Stimulated activated CD4-positive, alpha-beta T cell treated with anti-CD3 and anti-CD28 coated beads, TNF-alpha, amount 100 ng/mL, for 4 hours (primary cell): ENCODE data around the gene FBP2.
A peak's percentile ranks its signal among the peaks of the same experiment; 100 is the strongest.
"Not testable (repeated sequence)": the region's sequence is repeated elsewhere in the genome, so short reads cannot be mapped to it uniquely, and the experiment has no call there.

Experiments
- DNase-seq, 3 experiments: peaks; one replicate each; pipeline ENCODE4 v3.0.0-alpha.2; 2020; ENCODE audit warnings: low read depth in 3 of 3

The FBP2 gene

GRCh38 chr9:94606646-94607422 is 13.2 kb upstream of the FBP2 start:
- DNase-seq: no peak

- DNase-seq: peak; percentile 25 to 40 (median 39)
These were observed 9.9 kb upstream of the FBP2 start for GRCh38 chr9:94603259-94604160.

DNA sequence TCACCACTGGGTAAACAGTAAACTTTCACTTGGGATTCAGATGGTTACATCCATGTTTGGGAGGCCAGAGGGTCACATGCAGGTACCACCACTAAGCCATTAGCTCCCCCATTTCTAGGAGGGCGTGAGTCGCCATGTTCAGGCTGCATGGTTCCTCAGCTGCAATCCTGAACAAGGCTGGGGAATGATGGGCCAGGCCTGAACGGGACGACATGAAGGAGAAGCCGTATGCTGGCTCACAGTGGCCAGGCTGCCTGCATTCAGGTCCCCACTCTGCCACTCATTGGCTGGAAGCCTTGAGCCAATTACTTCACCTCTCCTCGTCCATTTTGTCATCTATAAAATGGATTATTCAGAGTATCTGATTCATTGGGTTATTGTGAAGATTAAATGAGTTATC is 9.0 kb upstream of the FBP2 start:
- no peak for DNase-seq

DNA sequence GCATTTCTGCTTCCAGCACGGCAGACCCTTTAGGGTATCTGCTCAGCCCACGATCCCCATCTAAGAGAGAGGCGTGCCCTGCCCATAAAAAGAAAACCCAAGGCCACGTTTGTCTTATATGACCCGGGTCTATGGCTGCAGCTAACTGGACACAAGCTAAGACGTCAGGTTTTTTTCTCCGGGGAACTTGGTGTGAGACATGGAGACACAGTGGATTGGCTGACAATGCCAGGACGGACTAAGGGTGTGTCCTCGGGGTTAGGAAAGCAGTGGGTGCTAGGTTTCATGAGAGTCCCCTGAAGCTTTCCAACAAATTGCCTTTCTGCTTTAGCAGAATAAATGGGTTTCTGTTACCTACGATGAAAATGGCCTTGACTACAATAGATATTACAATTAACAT is 7.1 kb upstream of the FBP2 start:
- no peak for DNase-seq

GRCh38 chr9:94600258-94600657 is 6.6 kb upstream of the FBP2 start:
- no peak for DNase-seq

GRCh38 chr9:94599102-94599501 is 5.5 kb upstream of the FBP2 start:
- DNase-seq: no peak

GRCh38 chr9:94592683-94593082 is 941 bp downstream of the FBP2 start:
- DNase-seq: not testable (repeated sequence)

GRCh38 chr9:94591876-94592275 is 1.7 kb downstream of the FBP2 start:
- no peak for DNase-seq

GRCh38 chr9:94591046-94591545 is 2.5 kb downstream of the FBP2 start:
- not testable (repeated sequence) for DNase-seq

DNA sequence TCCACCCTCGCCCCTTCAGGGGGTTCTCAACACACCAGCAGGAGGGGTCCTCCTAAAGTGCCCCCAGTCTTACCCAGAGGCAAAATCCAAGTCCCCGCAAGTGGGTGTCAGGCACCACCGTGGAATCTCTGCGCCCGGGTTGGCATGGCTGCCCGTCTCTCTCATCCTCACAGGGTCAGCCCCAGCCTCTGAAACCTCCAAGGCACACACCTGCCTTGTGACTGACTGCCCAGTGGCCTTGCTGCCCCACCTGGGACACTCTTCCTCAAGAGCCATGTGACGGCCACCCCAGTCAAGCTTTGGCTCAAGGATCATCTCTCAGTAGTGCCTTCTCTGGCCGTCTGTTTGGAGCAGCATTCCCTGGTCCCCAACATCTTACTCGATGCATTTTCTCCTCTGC is 4.9 kb downstream of the FBP2 start:
- DNase-seq: no peak

DNA sequence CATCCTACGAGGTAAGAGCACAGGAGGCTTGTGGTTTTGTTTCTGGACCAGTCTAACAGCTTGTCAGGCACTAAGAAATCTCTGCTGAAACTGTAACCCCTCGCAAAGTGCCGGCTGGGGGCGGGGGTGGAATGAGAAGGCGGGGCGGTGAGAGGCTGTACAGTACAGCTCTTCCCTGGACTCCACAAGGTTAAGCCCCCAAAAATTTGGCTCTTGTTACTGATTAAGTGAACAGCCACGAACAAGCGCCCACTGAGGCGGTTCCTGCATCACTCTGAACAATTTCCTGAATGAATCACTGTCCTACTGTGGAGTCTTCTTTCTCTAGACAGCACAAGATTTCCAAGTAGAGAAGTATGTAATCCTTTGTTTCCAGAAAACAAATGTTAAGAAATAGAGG is 6.8 kb downstream of the FBP2 start:
- no peak for DNase-seq

DNA sequence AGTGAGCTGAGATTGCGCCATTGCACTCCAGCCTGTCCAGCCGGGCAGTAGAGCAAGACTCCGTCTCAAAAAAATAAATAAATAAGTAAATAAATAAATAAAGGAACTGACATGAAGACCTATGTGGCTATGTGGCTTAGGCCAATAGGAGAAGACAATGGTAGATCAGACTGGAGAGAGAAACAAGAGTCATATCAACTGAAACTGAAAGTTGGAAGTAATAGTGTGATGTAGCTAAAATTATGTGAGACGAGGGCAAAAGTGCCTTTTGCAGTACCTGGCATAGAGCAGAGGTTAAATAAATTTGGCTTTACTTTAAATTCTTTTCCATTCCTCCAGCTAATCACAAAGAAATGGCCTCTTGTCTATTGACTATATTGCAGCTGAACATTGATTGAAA is 7.3 kb downstream of the FBP2 start:
- no peak for DNase-seq

DNA sequence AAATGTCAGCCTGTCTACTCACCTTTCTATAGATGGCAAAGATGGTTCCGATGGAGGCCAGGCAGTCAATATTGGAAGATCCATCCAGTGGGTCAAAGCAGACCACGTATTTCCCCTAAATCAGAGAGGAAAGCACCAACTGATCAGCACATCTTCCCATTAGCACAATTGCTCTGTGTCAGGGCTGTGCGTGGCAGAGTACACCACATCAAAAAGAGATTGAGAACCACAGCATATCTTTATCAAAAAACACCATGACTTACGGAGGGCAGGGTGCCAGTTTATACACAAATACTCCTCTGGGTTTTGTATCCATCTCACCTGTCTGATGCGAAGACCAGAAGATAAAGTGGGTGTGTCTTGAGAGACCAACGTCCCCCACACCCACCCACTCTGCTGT is 9.1 kb downstream of the FBP2 start:
- DNase-seq: peak in 1 of 3 experiments; percentile 1

DNA sequence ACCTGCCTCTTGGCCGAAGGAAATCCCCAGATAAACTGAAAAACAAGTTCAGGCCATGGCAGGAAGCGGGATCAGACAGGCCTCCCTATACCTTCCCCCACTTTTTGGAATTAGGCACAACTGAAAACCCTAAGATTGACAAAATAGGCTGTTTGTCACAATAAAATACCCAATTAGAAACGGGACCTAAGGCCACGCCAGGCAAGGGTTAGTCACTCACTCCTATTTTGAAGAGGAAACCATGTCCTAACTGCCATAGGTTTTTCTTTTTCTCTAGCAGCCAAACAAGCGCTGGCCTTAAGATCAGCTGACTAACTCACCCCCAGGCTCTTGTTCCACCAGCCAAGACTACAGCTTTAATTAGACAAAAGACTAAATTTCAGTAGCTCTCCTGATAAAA is 11.9 kb downstream of the FBP2 start:
- no peak for DNase-seq

DNA sequence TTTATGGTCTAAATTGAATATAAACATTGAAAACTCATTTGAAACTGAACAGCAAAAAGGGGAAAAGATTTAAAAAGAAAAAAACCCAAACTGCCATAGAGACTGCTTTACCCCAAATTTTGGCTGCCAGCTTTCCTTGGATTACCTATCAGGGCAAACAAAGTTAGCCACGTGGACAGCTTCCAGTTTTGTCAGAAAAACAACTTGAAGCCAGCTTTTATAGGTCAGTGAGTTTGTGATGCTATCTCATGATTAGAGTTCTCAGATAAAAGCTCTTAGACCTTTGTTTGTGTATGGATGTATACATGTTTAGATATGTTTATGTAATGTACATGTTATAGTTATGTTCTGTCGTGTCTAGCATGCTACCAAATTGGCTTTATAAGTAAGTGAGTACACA is 16.1 kb downstream of the FBP2 start:
- no peak for DNase-seq

GRCh38 chr9:94577036-94577435 is 16.6 kb downstream of the FBP2 start:
- DNase-seq: no peak

- no peak for DNase-seq
These were observed 17.5 kb downstream of the FBP2 start for GRCh38 chr9:94576131-94576530.

- DNase-seq: no peak
These were observed 24.5 kb downstream of the FBP2 start for GRCh38 chr9:94568972-94569712.

GRCh38 chr9:94568250-94568889 is 25.3 kb downstream of the FBP2 start:
- DNase-seq: no peak

DNA sequence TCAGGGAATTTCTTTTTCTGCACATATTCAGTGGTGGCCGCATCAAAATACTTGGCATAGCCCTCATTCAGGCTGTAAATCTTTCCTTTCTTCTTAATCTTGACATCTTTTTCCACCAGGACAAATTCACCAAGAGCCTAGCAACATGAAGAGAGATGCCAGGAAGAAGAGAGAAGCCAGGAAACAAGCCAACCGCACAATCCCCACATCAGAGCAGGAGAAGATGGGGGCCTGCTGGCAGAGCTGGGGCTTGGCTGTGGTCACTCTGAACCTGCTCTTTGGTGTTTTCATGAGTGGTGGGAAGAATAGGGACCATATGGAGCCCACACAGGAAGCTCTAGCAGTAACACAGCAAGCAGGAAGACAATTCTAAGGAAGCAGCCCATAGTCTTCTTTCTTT is 26.4 kb downstream of the FBP2 start:
- no peak for DNase-seq

DNA sequence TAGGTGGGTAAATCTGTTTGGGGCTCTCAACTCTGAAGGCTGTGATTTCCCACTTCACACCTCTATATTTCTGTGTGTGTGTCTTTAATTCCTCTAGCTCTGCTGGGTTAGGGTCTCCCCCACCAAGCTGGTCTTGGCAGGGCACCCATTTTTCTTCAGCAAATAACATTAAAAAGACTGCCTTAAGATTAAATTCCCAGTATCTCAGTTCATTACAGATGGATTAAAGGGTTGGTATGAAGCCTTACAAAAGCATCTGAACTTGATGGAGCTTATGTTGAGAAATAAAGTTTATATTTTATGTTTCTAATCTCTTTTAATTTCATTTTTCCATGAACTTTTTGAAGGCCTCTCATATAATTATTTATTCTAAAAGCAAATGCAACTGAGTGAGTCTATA is 27.1 kb downstream of the FBP2 start:
- no peak for DNase-seq

DNA sequence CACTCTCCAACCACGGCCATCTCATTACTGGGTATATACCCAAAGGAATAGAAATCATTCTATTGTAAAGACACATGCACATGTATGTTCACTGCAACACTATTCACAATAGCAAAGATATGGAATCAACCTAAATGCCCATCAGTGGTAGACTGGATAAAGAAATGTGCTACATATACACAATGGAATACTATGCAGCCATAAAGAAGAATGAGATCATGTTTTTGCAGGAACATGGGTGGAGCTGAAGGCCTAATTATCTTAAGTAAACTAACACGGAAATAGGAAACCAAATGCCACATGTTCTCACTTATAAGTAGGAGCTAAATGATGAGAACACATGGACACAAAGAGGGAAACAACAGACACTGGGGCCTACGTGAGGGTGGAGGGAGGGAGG is 29.3 kb downstream of the FBP2 start:
- DNase-seq: not testable (repeated sequence)
